ENCODE results near the gene CDH12. TPM values are rescaled to one million over a fixed set of nuclear protein-coding genes. Genes with fewer than 3 reads are reported as not detected.
"Not testable (repeated sequence)": the region's sequence is repeated elsewhere in the genome, so short reads cannot be mapped to it uniquely, and the experiment has no call there.

The CDH12 gene
- total RNA-seq, 3 donors from 2014 or later: 0.33 to 2.6 (median 1.1) TPM

DNA sequence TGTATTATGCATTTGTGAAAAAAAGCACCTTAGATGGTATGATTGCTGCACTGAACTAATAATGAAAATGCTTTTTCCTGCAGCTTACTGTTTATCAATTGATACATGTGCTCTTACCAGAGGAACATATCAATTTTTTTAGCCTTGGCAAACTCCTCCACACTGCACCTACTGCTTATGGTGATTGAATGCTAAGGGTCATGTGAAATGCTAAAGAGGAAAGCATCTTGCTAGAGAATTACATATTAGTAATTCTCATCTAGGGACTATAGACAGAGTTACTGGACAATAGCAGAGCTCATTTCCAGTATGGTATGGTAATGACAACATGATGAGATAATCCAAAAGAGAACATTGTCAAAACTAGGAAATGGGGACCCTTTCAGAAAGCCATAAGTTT is 817.1 kb downstream of the CDH12 start:
- intact Hi-C loops (cut with DNase I; ENCODE audit: low total_unique reads): no loop called here
- Histone ChIP-seq H3K27me3 (no peaks in the 10 kb centered on the region), H3K9me3 (peaks cover 0 to 8% of the 10 kb centered on the region in 2 donors), H3K27ac (no peak overlapping the region), H3K4me1 (no peaks in the 10 kb centered on the region), H3K36me3 (no peaks in the 10 kb centered on the region), H3K4me3 (no peak overlapping the region)
- DNase-seq (ENCODE audit: low spot score in 2 of 2): no peak
- TF ChIP-seq POLR2AphosphoS5 (IDR thresholded peaks at IDR 0.05) (no peak), POLR2A (IDR thresholded peaks at IDR 0.05) (no peak)
- TF ChIP-seq, protein P1, sequence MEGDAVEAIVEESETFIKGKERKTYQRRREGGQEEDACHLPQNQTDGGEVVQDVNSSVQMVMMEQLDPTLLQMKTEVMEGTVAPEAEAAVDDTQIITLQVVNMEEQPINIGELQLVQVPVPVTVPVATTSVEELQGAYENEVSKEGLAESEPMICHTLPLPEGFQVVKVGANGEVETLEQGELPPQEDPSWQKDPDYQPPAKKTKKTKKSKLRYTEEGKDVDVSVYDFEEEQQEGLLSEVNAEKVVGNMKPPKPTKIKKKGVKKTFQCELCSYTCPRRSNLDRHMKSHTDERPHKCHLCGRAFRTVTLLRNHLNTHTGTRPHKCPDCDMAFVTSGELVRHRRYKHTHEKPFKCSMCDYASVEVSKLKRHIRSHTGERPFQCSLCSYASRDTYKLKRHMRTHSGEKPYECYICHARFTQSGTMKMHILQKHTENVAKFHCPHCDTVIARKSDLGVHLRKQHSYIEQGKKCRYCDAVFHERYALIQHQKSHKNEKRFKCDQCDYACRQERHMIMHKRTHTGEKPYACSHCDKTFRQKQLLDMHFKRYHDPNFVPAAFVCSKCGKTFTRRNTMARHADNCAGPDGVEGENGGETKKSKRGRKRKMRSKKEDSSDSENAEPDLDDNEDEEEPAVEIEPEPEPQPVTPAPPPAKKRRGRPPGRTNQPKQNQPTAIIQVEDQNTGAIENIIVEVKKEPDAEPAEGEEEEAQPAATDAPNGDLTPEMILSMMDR (IDR thresholded peaks at IDR 0.05): no peak

DNA sequence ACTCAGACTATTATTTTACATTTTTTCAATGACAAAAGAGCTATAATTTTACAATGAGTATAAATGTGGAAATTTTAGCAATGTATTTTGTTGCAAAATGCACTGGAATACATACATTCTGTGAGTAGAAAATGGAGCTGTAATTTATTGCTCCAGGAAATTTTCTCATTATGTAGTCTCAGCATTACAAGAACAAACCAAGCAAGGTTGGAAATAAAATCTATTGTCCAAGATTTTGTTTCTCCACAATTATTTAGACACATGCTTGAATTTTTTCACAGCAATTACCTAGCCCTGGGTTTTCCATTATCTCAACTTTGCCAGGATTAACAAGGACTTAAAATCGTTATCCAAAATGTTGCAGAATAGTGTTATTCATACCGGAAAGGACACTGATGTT is 820.1 kb downstream of the CDH12 start:
- Histone ChIP-seq H3K9me3 (peaks cover 0 to 8% of the 10 kb centered on the region in 2 donors), H3K4me3 (no peak overlapping the region), H3K27me3 (no peaks in the 10 kb centered on the region), H3K36me3 (no peaks in the 10 kb centered on the region), H3K4me1 (no peaks in the 10 kb centered on the region), H3K27ac (no peak overlapping the region)
- intact Hi-C loops (cut with DNase I; ENCODE audit: low total_unique reads): no loop called here
- DNase-seq (ENCODE audit: low spot score in 2 of 2): no peak
- TF ChIP-seq POLR2AphosphoS5 (IDR thresholded peaks at IDR 0.05) (no peak), POLR2A (IDR thresholded peaks at IDR 0.05) (no peak)
- TF ChIP-seq, protein P1 (IDR thresholded peaks at IDR 0.05): no peak

DNA sequence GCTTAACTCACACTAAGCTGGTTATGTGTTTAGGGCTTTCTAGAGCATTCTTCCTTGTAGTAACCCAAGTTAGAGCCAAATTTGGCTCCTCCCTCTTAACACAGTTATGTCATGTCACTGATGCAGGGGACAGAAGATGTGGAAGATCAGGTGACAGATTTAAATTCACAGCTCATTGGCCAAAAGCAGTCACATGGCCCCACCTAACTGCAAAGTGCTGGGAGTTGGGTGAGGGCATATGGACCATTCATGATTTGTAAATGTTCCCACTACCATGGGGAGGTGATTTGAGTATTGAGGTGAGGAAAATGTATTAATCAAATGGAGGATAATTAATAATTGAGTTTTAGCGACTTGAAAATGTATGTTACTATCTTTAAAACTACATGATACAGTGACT is 829.4 kb downstream of the CDH12 start:
- intact Hi-C loops (cut with DNase I; ENCODE audit: low total_unique reads): no loop called here
- H3K36me3 ChIP-seq: no peaks in the 10 kb centered on the region
- DNase-seq (ENCODE audit: low spot score in 2 of 2): no peak
- no peaks in the 10 kb centered on the region for H3K9me3 ChIP-seq
- H3K4me1 ChIP-seq: no peaks in the 10 kb centered on the region
- no peaks in the 10 kb centered on the region for H3K27me3 ChIP-seq
- no peak overlapping the region for H3K4me3 ChIP-seq
- TF ChIP-seq POLR2AphosphoS5 (IDR thresholded peaks at IDR 0.05) (no peak), POLR2A (IDR thresholded peaks at IDR 0.05) (no peak)
- TF ChIP-seq, protein P1 (IDR thresholded peaks at IDR 0.05): no peak
- no peak overlapping the region for H3K27ac ChIP-seq

DNA sequence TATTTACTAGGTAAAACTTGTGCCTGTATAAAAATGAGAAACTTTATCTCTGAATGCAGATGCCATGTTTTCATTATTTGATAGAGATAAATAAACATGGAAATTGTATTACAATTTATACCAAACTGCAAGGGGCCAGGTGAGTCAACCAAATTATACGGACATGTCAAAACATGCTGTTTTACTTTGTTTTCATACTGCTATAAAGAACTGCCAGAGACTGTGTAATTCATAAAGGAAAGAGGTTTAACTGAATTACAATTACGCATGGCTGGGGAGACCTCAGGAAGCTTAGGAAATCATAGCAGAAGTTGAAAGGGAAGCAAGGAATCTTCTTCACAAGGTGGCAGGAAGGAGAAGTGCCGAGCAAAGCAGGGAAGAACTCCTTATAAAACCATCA is 840.3 kb downstream of the CDH12 start:
- H3K36me3 ChIP-seq; H3K4me3 ChIP-seq; H3K27me3 ChIP-seq; H3K9me3 ChIP-seq; H3K27ac ChIP-seq; DNase-seq (ENCODE audit: low spot score in 2 of 2); H3K4me1 ChIP-seq; intact Hi-C loops (cut with DNase I; ENCODE audit: low total_unique reads): not testable (repeated sequence)

DNA sequence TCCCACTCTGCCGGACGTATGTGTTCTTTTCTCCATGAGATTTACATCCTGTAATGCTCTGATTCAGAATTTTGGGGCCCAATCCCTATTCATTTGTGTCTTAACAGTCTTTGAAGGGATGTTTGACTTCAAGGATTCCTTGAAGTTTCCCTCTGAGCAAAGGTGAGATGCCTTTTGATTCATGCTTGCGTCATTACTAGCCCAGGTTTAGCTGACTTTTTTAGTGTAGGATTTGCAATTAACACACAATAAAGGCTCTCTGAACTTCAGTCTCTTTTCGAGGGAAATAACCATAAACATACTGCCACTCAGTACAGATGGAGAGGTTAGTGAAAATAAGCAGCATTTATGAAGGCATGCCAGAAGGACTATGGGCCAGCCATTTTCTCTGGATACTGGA is 842.3 kb downstream of the CDH12 start:
- H3K4me1 ChIP-seq; DNase-seq (ENCODE audit: low spot score in 2 of 2); H3K4me3 ChIP-seq; H3K27ac ChIP-seq; H3K27me3 ChIP-seq; intact Hi-C loops (cut with DNase I; ENCODE audit: low total_unique reads); H3K36me3 ChIP-seq; H3K9me3 ChIP-seq: not testable (repeated sequence)

DNA sequence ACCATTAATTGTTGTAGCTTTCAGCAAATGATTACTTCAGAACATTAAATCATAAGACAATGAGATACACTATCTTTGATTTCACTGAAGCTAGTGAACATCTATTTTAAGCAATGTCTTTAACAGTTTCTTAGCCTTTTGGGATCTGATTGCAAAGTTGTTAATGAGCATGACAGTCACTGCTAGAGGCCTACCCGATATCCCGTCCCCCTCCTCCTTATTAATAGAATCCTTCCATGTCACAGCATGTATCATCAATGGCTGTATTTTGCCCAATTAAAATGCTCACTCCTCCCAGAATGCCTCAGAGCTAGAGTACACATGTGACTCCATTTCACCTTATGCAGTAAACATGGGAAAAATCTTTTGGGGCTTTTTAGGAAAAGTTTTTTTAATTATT is 852.0 kb downstream of the CDH12 start:
- H3K27me3 ChIP-seq; H3K9me3 ChIP-seq; H3K27ac ChIP-seq; H3K4me1 ChIP-seq; H3K4me3 ChIP-seq; H3K36me3 ChIP-seq; intact Hi-C loops (cut with DNase I; ENCODE audit: low total_unique reads); DNase-seq (ENCODE audit: low spot score in 2 of 2): not testable (repeated sequence)

DNA sequence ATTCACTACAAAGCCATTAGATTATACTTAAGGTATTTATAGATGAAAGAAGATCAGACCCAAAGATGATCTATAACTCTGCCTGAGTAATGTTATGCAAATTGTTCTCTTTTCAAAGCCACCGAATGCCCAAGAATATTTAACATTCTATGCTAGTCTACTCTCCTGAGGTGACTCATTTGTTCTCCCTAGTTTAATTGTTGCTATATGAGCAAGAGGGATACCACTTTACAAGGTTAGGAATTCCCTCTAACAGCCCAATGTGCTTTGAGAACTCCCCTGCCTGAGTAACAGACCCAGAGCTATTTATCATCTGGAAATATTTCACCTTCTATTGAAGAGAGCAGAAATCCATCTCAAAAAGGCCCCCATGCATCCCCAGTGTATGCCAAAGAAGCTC is 867.3 kb downstream of the CDH12 start:
- H3K27ac ChIP-seq; H3K4me1 ChIP-seq; DNase-seq (ENCODE audit: low spot score in 2 of 2); H3K9me3 ChIP-seq; intact Hi-C loops (cut with DNase I; ENCODE audit: low total_unique reads); H3K4me3 ChIP-seq; H3K27me3 ChIP-seq; H3K36me3 ChIP-seq: not testable (repeated sequence)

DNA sequence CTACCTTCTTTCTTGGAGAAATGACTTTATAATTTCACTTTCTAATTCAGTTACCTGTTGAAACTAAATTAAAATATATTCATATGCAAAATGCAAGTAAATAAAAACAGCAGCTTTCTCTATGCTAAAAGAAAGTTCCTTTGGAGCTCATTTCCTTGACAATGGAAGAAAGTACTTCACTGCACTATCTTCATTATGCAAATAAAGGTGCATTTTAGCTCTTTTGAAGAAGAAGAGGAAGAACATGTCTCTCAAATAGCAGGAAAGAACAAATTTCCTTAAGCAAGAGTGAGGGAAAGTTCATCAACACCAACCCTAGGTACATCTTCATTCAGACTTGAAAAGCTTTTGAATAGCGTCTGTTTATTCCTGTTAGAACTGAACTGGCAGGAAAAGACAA is 901.6 kb downstream of the CDH12 start:
- H3K9me3 ChIP-seq; H3K4me1 ChIP-seq; intact Hi-C loops (cut with DNase I; ENCODE audit: low total_unique reads): not testable (repeated sequence)

More for the DNA sequence above, 901.6 kb downstream of the CDH12 start:
- not testable (repeated sequence) for H3K36me3 ChIP-seq; H3K4me3 ChIP-seq; H3K27ac ChIP-seq; H3K27me3 ChIP-seq; DNase-seq (ENCODE audit: low spot score in 2 of 2)
